ENCODE results near the gene STX18.
"Not testable (repeated sequence)": the region's sequence is repeated elsewhere in the genome, so short reads cannot be mapped to it uniquely, and the experiment has no call there.

The STX18 gene

GRCh38 chr4:4541661-4542570 lies at the start of gene STX18:
STX18 (minus strand) TSS chr4:4542048; CDS start chr4:4541964, 84 bp downstream.
- peak; percentile 63 to 81 for DNase-seq (ENCODE audit: extremely low read depth in 1 of 2, low read depth in 1 of 2)

GRCh38 chr4:4591071-4591470 lies 49.2 kb upstream of the STX18 start:
- DNase-seq (ENCODE audit: extremely low read depth in 1 of 2, low read depth in 1 of 2), result no peak

GRCh38 chr4:4590546-4590945 lies 48.7 kb upstream of the STX18 start:
- DNase-seq (ENCODE audit: extremely low read depth in 1 of 2, low read depth in 1 of 2), result no peak

- DNase-seq (ENCODE audit: extremely low read depth in 1 of 2, low read depth in 1 of 2), result no peak
These were observed 43.3 kb upstream of the STX18 start for GRCh38 chr4:4585012-4585670.

GRCh38 chr4:4583606-4584005 lies 41.8 kb upstream of the STX18 start:
- DNase-seq (ENCODE audit: extremely low read depth in 1 of 2, low read depth in 1 of 2), result no peak

- no peak for DNase-seq (ENCODE audit: extremely low read depth in 1 of 2, low read depth in 1 of 2)
These were observed 40.8 kb upstream of the STX18 start for GRCh38 chr4:4582653-4583052.

GRCh38 chr4:4580494-4580893 lies 38.6 kb upstream of the STX18 start:
- no peak for DNase-seq (ENCODE audit: extremely low read depth in 1 of 2, low read depth in 1 of 2)

GRCh38 chr4:4578981-4579380 lies 37.1 kb upstream of the STX18 start:
- DNase-seq (ENCODE audit: extremely low read depth in 1 of 2, low read depth in 1 of 2), result no peak

GRCh38 chr4:4577359-4577875 lies 35.6 kb upstream of the STX18 start:
- DNase-seq (ENCODE audit: extremely low read depth in 1 of 2, low read depth in 1 of 2), result no peak

- DNase-seq (ENCODE audit: extremely low read depth in 1 of 2, low read depth in 1 of 2), result peak; percentile 19 to 40
These were observed 33.7 kb upstream of the STX18 start for GRCh38 chr4:4575284-4576211.

- DNase-seq (ENCODE audit: extremely low read depth in 1 of 2, low read depth in 1 of 2), result peak in 1 of 2 donors; percentile 3
These were observed 32.9 kb upstream of the STX18 start for GRCh38 chr4:4574792-4575191.

GRCh38 chr4:4574052-4574451 lies 32.2 kb upstream of the STX18 start:
- no peak for DNase-seq (ENCODE audit: extremely low read depth in 1 of 2, low read depth in 1 of 2)

GRCh38 chr4:4572821-4573220 lies 31.0 kb upstream of the STX18 start:
- DNase-seq (ENCODE audit: extremely low read depth in 1 of 2, low read depth in 1 of 2), result no peak

GRCh38 chr4:4569861-4570260 lies 28.0 kb upstream of the STX18 start:
- DNase-seq (ENCODE audit: extremely low read depth in 1 of 2, low read depth in 1 of 2), result not testable (repeated sequence)

- DNase-seq (ENCODE audit: extremely low read depth in 1 of 2, low read depth in 1 of 2), result no peak
These were observed 27.1 kb upstream of the STX18 start for GRCh38 chr4:4568806-4569427.

- DNase-seq (ENCODE audit: extremely low read depth in 1 of 2, low read depth in 1 of 2), result not testable (repeated sequence)
These were observed 24.5 kb upstream of the STX18 start for GRCh38 chr4:4566359-4566758.

GRCh38 chr4:4564522-4564921 lies 22.7 kb upstream of the STX18 start:
- no peak for DNase-seq (ENCODE audit: extremely low read depth in 1 of 2, low read depth in 1 of 2)

GRCh38 chr4:4560642-4561041 lies 18.8 kb upstream of the STX18 start:
- no peak for DNase-seq (ENCODE audit: extremely low read depth in 1 of 2, low read depth in 1 of 2)

- DNase-seq (ENCODE audit: extremely low read depth in 1 of 2, low read depth in 1 of 2), result no peak
These were observed 18.3 kb upstream of the STX18 start for GRCh38 chr4:4560136-4560535.

GRCh38 chr4:4559596-4559995 lies 17.7 kb upstream of the STX18 start:
- no peak for DNase-seq (ENCODE audit: extremely low read depth in 1 of 2, low read depth in 1 of 2)

Data from activated CD8-positive, alpha-beta memory T cell treated with anti-CD3 and anti-CD28 coated beads for 1 hour (primary cell).